ENCODE results near the gene STRN3.

- no peak for TF ChIP-seq POLR2A (IDR thresholded peaks at IDR 0.05)
- TF ChIP-seq CTCF (IDR thresholded peaks at IDR 0.05), result no peak
These were observed 37.7 kb downstream of the STRN3 start for GRCh38 chr14:30988509-30988908.

Measured in right lobe of liver (tissue), 4 donors.